ENCODE data around the gene SNX21. TPM values are rescaled to one million over a fixed set of nuclear protein-coding genes. Genes with fewer than 3 reads are reported as not detected.

Gene SNX21
- total and polyA plus RNA-seq, 2 donors (not counting 3 experiments of a cell fraction or from before 2014, with no cell fraction given), result 11.6 to 11.9 TPM

GRCh38 chr20:45861221-45862075 lies 27.8 kb downstream of the SNX21 start:
- no peak overlapping the region for H3K4me3 ChIP-seq (replicated peaks in 1 of 3; ENCODE audit: insufficient read depth in 1 of 3, low read depth in 1 of 3, low read length in 3 of 3)
- H3K27ac ChIP-seq (ENCODE audit: insufficient read depth, low read depth, low read length), result no peak overlapping the region
- H3K9ac ChIP-seq (replicated peaks; ENCODE audit: extremely low read depth, insufficient read depth, low read length), result no peak overlapping the region
- TF ChIP-seq POLR2AphosphoS5 (IDR thresholded peaks at IDR 0.05; ENCODE audit: insufficient read depth, low read depth, low read length) (no peak), EZH2 (IDR thresholded peaks at IDR 0.05; ENCODE audit: borderline replicate concordance, low read depth, low read length, severe bottlenecking) (no peak), CTCF (IDR thresholded peaks at IDR 0.05; ENCODE audit: extremely low read depth in 1 of 2, insufficient read depth in 1 of 2, low read depth in 1 of 2, low read length in 2 of 2) (no peak), POLR2A (IDR thresholded peaks at IDR 0.05; ENCODE audit: low read depth, low read length) (no peak), GATA2 (IDR thresholded peaks at IDR 0.05; ENCODE audit: insufficient read depth, insufficient read length, low read depth, low read length) (no peak), FOS (IDR thresholded peaks at IDR 0.05; ENCODE audit: borderline replicate concordance, insufficient read depth, low read length) (no peak), MYC (IDR thresholded peaks at IDR 0.05; ENCODE audit: low read depth, low read length) (no peak), JUN (IDR thresholded peaks at IDR 0.05; ENCODE audit: borderline replicate concordance, insufficient read depth, insufficient read length, low read depth) (no peak), MAX (IDR thresholded peaks at IDR 0.05; ENCODE audit: insufficient read depth, insufficient read length) (no peak)
- no peaks in the 10 kb centered on the region for H3K9me3 ChIP-seq (replicated peaks; ENCODE audit: control insufficient read depth, insufficient read depth, low read length)
- intact Hi-C loops (cut with micrococcal nuclease), result no loop called here
- dilution Hi-C loops (cut with MboI; ENCODE audit: extremely low pct_ligation_motif_present, low sequenced_read_pairs), result no loop called here
- POLR2A ChIA-PET, result interaction anchor here (0.7 kb wide), 1 partner anchor 96 kb away, joined by 3 read pairs; no protein-coding TSS in a partner anchor
- no peaks in the 10 kb centered on the region for H4K20me1 ChIP-seq (replicated peaks; ENCODE audit: control insufficient read depth, extremely low read depth, insufficient read depth, low read length)
- H3K36me3 ChIP-seq (ENCODE audit: control insufficient read depth in 2 of 2, extremely low read depth in 1 of 2, insufficient read depth in 2 of 2, low read length in 2 of 2), result no peaks in the 10 kb centered on the region
- no peak for DNase-seq (ENCODE audit: low read depth, low spot score)
- no peaks in the 10 kb centered on the region for H3K27me3 ChIP-seq (ENCODE audit: control insufficient read depth in 2 of 2, insufficient read depth in 2 of 2, low read length in 2 of 2)
- H3K4me1 ChIP-seq (ENCODE audit: control insufficient read depth, extremely low read depth, insufficient read depth, low read length), result peaks cover 10% of the 10 kb centered on the region
- BruUV-seq (replicated peaks), result no TSS peak
- H3K4me2 ChIP-seq (ENCODE audit: insufficient read depth, low read length), result no peak overlapping the region
- FAIRE-seq, result peak; percentile 83
- no peak overlapping the region for H2AFZ ChIP-seq (ENCODE audit: low read depth, low read length)
- no peaks in the 10 kb centered on the region for H3K9me1 ChIP-seq (replicated peaks; ENCODE audit: control insufficient read depth, extremely low read depth, insufficient read depth, low read length)
- CTCF ChIA-PET, result interaction anchor here (0.7 to 1.4 kb wide), 3 partner anchors 24 to 73 kb away, joined by 3 to 4 read pairs (median 3); partner anchors contain the start of gene PCIF1
- H3K79me2 ChIP-seq (ENCODE audit: control insufficient read depth, insufficient read depth, low read length), result peaks cover 3% of the 10 kb centered on the region
